WTC11 (cell line): ENCODE measurements around the gene SLC15A4.

Experiments used
- CTCF ChIP-seq: fragments of 200-600 bp; IDR thresholded peaks from 2 replicates; pipeline ENCODE4 v1.8.0; 2022; ENCODE audit warnings: antibody characterized with exemption
- PRDM15 ChIP-seq: sonication (generic); formaldehyde crosslinking; IDR thresholded peaks from 2 replicates; pipeline ENCODE4 v1.8.0; 2022; ENCODE audit warnings: missing genetic modification reagents
- TCF7 ChIP-seq: sonication (generic); formaldehyde crosslinking; IDR thresholded peaks from 2 replicates; pipeline ENCODE4 v1.8.0; 2022; ENCODE audit warnings: mild to moderate bottlenecking, low read depth, missing genetic modification reagents, moderate library complexity
- TEAD4 ChIP-seq: sonication (generic); formaldehyde crosslinking; IDR thresholded peaks from 2 replicates; pipeline ENCODE4 v1.8.0; 2022; ENCODE audit warnings: mild to moderate bottlenecking, missing genetic modification reagents

- TF ChIP-seq PRDM15 (CRISPR knock-in tag) (no peak), TEAD4 (no peak), CTCF (no peak), TCF7 (CRISPR knock-in tag) (no peak)
Measured at GRCh38 chr12:128763395-128763794, 60.4 kb downstream of the SLC15A4 start.
